WTC11 (cell line): ENCODE measurements around the gene ZFY.

ENCODE experiments used
- CTCF ChIP-seq: fragments of 200-600 bp; IDR thresholded peaks from 2 replicates; pipeline ENCODE4 v1.8.0; 2022; ENCODE audit warnings: antibody characterized with exemption
- FOXK1 ChIP-seq: sonication (generic); formaldehyde crosslinking; IDR thresholded peaks from 2 replicates; pipeline ENCODE4 v1.8.0; 2022; ENCODE audit warnings: mild to moderate bottlenecking, moderate library complexity, missing genetic modification reagents
- JUN ChIP-seq: sonication (generic); formaldehyde crosslinking; IDR thresholded peaks from 2 replicates; pipeline ENCODE4 v1.8.0; 2023; ENCODE audit warnings: mild to moderate bottlenecking, missing genetic modification reagents

GRCh38 chrY:3007967-3008366 is 72.8 kb downstream of the ZFY start:
- TF ChIP-seq FOXK1 (CRISPR knock-in tag) = no peak
- no peak for TF ChIP-seq CTCF
- TF ChIP-seq JUN (CRISPR knock-in tag) = no peak
